ENCODE measurements around the gene EMILIN2.

DNA sequence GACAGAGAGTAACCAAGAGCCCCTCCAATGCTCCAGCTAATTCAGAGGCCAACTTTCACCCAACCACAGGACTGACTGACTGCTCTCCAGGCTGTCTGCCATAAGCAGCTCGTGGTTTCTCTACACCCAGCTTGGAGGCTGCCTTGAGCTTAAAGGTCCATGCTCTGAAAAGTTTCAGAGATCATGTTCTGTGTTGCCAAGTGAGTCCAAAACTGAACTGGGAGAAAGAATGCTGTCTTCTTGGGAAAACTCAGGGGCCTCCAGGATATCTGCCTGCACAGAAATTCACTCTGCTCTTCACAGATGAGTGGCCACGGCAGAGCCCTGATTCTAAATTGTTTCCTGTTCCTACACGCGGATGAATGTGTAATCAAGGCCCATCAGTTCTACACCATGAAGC is 115.0 kb downstream of the EMILIN2 start:
- TF ChIP-seq LEF1 (IDR thresholded peaks at IDR 0.05; ENCODE audit: borderline replicate concordance) (no peak), BHLHE40 (IDR thresholded peaks at IDR 0.05; ENCODE audit: borderline replicate concordance) (no peak), ELF4 (IDR thresholded peaks at IDR 0.05) (no peak), L3MBTL2 (conservative IDR thresholded peaks at IDR 0.05) (no peak)
